Measurements from ENCODE around the gene SUSD4.

- TF ChIP-seq TAF1 (IDR thresholded peaks at IDR 0.05; ENCODE audit: borderline replicate concordance, low read depth, low read length) (no peak), POLR2AphosphoS5 (IDR thresholded peaks at IDR 0.05; ENCODE audit: low read depth, low read length) (no peak), CTCF (IDR thresholded peaks at IDR 0.05) (no peak), MAX (IDR thresholded peaks at IDR 0.05; ENCODE audit: low read depth) (no peak), REST (IDR thresholded peaks at IDR 0.05; ENCODE audit: low read depth, low read length) (no peak), MEF2A (IDR thresholded peaks at IDR 0.05; ENCODE audit: borderline replicate concordance, low read depth) (no peak)
Measured at GRCh38 chr1:223175633-223176032, 188.3 kb downstream of the SUSD4 start.

Data from SK-N-SH (cell line).